ENCODE data around the gene HYAL3.

GRCh38 chr3:50324351-50325112 is 25.3 kb upstream of the HYAL3 start:
- TF ChIP-seq CTCF (IDR thresholded peaks at IDR 0.05) (peak; percentile 76 to 92 (median 86)), POLR2A (IDR thresholded peaks at IDR 0.05) (no peak)
